Transverse colon (tissue), 4 donors: ENCODE measurements around the gene PCNX4.

Experiments used
- CTCF ChIP-seq, 5 experiments: fragments of 200-600 bp in 3 of 5; fragments of 450-650 bp in 2 of 5; sonication (generic) in 3 of 5; IDR thresholded peaks; 1 replicate in 2 of 5; 2 replicates in 3 of 5; pipeline ENCODE4 v1.5.1; 2016 to 2017; ENCODE audit warnings: antibody characterized with exemption in 5 of 5, inconsistent platforms in 3 of 5, mild to moderate bottlenecking in 2 of 5, moderate library complexity in 1 of 5
- EP300 ChIP-seq: sonication (generic); formaldehyde crosslinking; IDR thresholded peaks from one replicate; pipeline ENCODE4 v1.6.1; 2017; ENCODE audit warnings: antibody characterized with exemption, low read depth
- POLR2A ChIP-seq: fragments of 450-650 bp; IDR thresholded peaks from one replicate; pipeline ENCODE4 v1.6.1; 2016; ENCODE audit warnings: antibody characterized with exemption, mild to moderate bottlenecking, moderate library complexity
- POLR2AphosphoS5 ChIP-seq, 3 donors: sonication (generic); formaldehyde crosslinking; IDR thresholded peaks; one replicate each; pipeline ENCODE4 v1.6.1; 2016; ENCODE audit warnings: antibody characterized with exemption in 3 of 3

DNA sequence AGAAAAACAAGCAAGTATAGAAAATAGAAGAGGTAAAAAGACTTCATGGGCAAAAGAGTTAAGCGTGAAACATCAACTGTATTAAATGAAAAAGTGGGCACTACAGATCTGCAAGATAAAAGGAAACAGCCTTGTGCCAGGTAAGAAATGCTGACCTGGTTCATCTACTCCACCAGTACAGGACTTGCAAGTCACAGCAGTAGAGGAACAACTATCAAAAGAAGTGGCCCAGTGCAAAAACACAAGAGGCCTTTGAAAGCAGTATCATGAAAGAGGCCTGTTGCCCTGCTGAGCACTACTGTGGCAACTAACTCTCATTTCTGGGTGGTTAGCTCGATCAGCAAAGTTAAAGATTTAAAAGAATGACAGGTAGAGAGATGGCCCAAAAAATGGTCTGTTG lies 62.9 kb downstream of the PCNX4 start:
- TF ChIP-seq POLR2A (no peak), CTCF (IDR thresholded peaks at IDR 0.05) (no peak), POLR2AphosphoS5 (IDR thresholded peaks at IDR 0.05) (no peak), EP300 (no peak)
